ENCODE results near the gene MRPL24. TPM values are rescaled to one million over a fixed set of nuclear protein-coding genes. Genes with fewer than 3 reads are reported as not detected.

MRPL24 gene
- total RNA-seq, 1 experiment from 2014 or later: 27.3 TPM

- Histone ChIP-seq H2BK20ac (ENCODE audit: low read depth, low read length, poor library complexity, severe bottlenecking) (no peak overlapping the region), H3T11ph (ENCODE audit: low read length) (no peak overlapping the region), H4K5ac (ENCODE audit: insufficient read length, low read depth, low read length) (peak overlapping the region; percentile 69), H3K79me1 (ENCODE audit: insufficient read depth, low read depth, low read length, poor library complexity, severe bottlenecking) (no peaks in the 10 kb centered on the region), H2BK120ac (ENCODE audit: low read depth, low read length, poor library complexity, severe bottlenecking) (no peak overlapping the region), H3K27ac (ENCODE audit: insufficient read length, low read depth, low read length) (peak overlapping the region; percentile 50), H3K18ac (ENCODE audit: insufficient read length, low read depth, low read length) (peak overlapping the region; percentile 97), H3K23ac (ENCODE audit: insufficient read length, low read depth, low read length) (no peak overlapping the region), H4K8ac (replicated peaks; ENCODE audit: insufficient read length, low read depth, low read length) (no peak overlapping the region), H2BK15ac (ENCODE audit: low read depth, low read length) (no peak overlapping the region), H4K91ac (ENCODE audit: insufficient read length, low read depth, low read length) (peak overlapping the region; percentile 11), H3K9me3 (ENCODE audit: control insufficient read depth, low read depth, low read length) (no peaks in the 10 kb centered on the region), H2AK5ac (ENCODE audit: insufficient read length, low read length) (no peak overlapping the region), H2AFZ (ENCODE audit: low read length) (no peak overlapping the region), H3K23me2 (ENCODE audit: insufficient read length, low read depth, low read length, poor library complexity, severe bottlenecking) (peaks cover 17% of the 10 kb centered on the region), H4K20me1 (ENCODE audit: control insufficient read depth, insufficient read depth, insufficient read length) (no peaks in the 10 kb centered on the region), H2BK5ac (ENCODE audit: insufficient read length, low read length) (peak overlapping the region; percentile 11), H3K4me2 (ENCODE audit: insufficient read depth, insufficient read length, low read length) (peak overlapping the region; percentile 73), H3K4ac (ENCODE audit: low read depth, low read length) (no peak overlapping the region; the same call in 1 of the 2 replicates), H3K9ac (ENCODE audit: extremely low read depth, insufficient read length, low read length) (peak overlapping the region; percentile 96), H2BK12ac (ENCODE audit: insufficient read length, low read depth, low read length) (no peak overlapping the region), H3K4me1 (ENCODE audit: insufficient read depth, low read length) (peaks cover 19% of the 10 kb centered on the region; the same call in 1 of the 2 replicates), H3K27me3 (ENCODE audit: insufficient read depth, low read length) (no peaks in the 10 kb centered on the region), H3K79me2 (ENCODE audit: insufficient read depth, low read length) (peaks cover 22% of the 10 kb centered on the region; the same call in 1 of the 2 replicates), H3K14ac (ENCODE audit: insufficient read depth, low read length) (peak overlapping the region; percentile 99), H3K56ac (ENCODE audit: insufficient read length, low read depth, low read length) (no peak overlapping the region)
- Mint-ChIP-seq H3K4me1 (peaks cover 38% of the 10 kb centered on the region in 2 experiments), H3K27me3 (ENCODE audit: low read depth) (no peaks in the 10 kb centered on the region), H3K36me3 (ENCODE audit: insufficient read depth in 1 of 3, low read depth in 3 of 3) (peaks cover 0 to 10% (median 10%) of the 10 kb centered on the region in 3 experiments; a peak in 3 of 7 replicates), H3K27ac (peak overlapping the region; percentile 90 to 99 (median 93)), H3K4me3 (peak overlapping the region; percentile 91 to 96), H3K9me3 (no peaks in the 10 kb centered on the region)
- no CpG with 5 or more reads among the region's 68 CpGs for WGBS (ENCODE audit: extremely low coverage, insufficient read length, low lambda C conversion rate)
- peak; percentile 97 for DNase-seq
- no peak for TF ChIP-seq CTCF (conservative IDR thresholded peaks at IDR 0.05)
Observed at GRCh38 chr1:156751757-156752481, 11.0 kb upstream of the MRPL24 start.
